Measurements from ENCODE around the gene RAB41.
A peak's percentile ranks its signal among the peaks of the same experiment; 100 is the strongest.
"Not testable (repeated sequence)": the region's sequence is repeated elsewhere in the genome, so short reads cannot be mapped to it uniquely, and the experiment has no call there.

RAB41 gene

DNA sequence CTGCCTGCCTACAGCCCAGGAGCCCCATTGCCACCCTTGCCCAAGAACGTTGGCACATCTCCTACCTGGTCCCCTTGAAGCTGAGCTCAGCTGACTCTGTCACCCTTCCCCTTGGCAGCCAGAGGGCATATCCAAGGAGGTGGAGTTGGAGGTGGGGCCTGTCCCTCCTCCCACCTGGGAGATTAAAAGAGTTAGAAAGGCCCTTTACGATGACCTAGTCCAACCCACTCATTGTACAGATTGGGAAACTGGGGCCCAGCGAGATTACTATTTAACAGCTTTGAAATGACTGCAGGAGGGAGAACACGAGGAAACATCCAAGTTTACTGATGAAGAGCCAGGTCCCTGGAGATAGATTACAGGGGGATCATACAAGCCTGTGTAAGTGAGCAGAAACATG lies 21.9 kb upstream of the RAB41 start, which contains the start of gene P2RY4:
Gene P2RY4, minus strand, starts transcription at position 101 of the 400 bp plus-strand sequence. CDS start 580 bp downstream, outside the sequence.
- TF ChIP-seq CTCF (IDR thresholded peaks at IDR 0.05; ENCODE audit: extremely low read depth, insufficient read depth, missing control alignments), result no peak
- in situ Hi-C loops (cut with MboI; ENCODE audit: low pct_unique_long_range_greater_than_20kb, low sequenced_read_pairs, unreplicated experiment), result no loop called here
- no peak for DNase-seq (ENCODE audit: low spot score)

GRCh38 chrX:70262952-70263567 lies 18.9 kb upstream of the RAB41 start:
- in situ Hi-C loops (cut with MboI; ENCODE audit: low pct_unique_long_range_greater_than_20kb, low sequenced_read_pairs, unreplicated experiment), result no loop called here
- peak; percentile 47 for DNase-seq (ENCODE audit: low spot score)
- peak; percentile 61 for TF ChIP-seq CTCF (IDR thresholded peaks at IDR 0.05; ENCODE audit: extremely low read depth, insufficient read depth, missing control alignments)

- DNase-seq (ENCODE audit: low spot score), result no peak
- no peak for TF ChIP-seq CTCF (IDR thresholded peaks at IDR 0.05; ENCODE audit: extremely low read depth, insufficient read depth, missing control alignments)
- in situ Hi-C loops (cut with MboI; ENCODE audit: low pct_unique_long_range_greater_than_20kb, low sequenced_read_pairs, unreplicated experiment), result no loop called here
Measured at GRCh38 chrX:70264784-70265183, 17.2 kb upstream of the RAB41 start.

- in situ Hi-C loops (cut with MboI; ENCODE audit: low pct_unique_long_range_greater_than_20kb, low sequenced_read_pairs, unreplicated experiment), result no loop called here
- TF ChIP-seq CTCF (IDR thresholded peaks at IDR 0.05; ENCODE audit: extremely low read depth, insufficient read depth, missing control alignments), result no peak
- no peak for DNase-seq (ENCODE audit: low spot score)
Measured at GRCh38 chrX:70268034-70268433, 13.9 kb upstream of the RAB41 start, which contains the start of gene ARR3. ARR3 (plus strand) TSS chrX:70268334; CDS start chrX:70269386, 1,052 bp downstream.

DNA sequence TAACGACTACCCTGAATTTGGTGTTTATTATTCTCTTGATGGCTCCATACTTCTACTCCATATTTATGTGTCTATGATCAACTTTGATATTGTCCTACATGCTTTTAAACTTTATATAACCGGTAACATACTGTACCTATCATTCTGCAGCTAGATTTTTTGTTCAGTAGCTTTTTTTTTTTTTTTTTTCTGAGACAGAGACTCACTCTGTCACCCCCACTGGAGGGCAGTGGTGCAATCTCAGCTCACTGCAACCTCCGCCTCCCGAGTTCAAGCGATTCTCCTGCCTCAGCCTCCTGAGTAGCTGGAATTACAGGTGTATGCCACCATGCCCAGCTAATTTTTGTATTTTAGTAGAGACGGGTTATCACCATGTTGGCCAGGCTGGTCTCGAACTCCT lies 7.9 kb upstream of the RAB41 start:
- in situ Hi-C loops (cut with MboI; ENCODE audit: low pct_unique_long_range_greater_than_20kb, low sequenced_read_pairs, unreplicated experiment), result not testable (repeated sequence)

DNA sequence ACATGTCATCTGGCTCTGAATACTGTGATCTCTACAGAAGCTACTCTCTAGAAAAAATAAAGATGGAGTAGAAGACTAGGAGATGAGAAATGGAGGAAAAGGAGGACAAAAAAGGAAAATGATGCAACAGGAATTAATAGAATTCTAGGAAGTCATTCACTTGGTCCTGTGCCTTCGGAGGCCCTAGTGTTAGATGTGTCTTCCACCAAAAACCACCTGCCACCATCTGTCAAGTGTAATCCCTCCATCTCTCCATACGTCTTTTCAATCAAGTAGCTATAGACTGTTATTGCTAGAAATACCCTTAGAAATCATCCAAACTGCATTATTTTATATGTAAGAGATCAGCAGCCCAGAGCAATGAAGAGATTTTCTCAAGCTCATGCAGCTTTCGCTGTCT lies 2.9 kb upstream of the RAB41 start:
- in situ Hi-C loops (cut with MboI; ENCODE audit: low pct_unique_long_range_greater_than_20kb, low sequenced_read_pairs, unreplicated experiment), result no loop called here

More for the DNA sequence above, 7.9 kb upstream of the RAB41 start:
- DNase-seq (ENCODE audit: low spot score), result not testable (repeated sequence)

More for the DNA sequence above, 2.9 kb upstream of the RAB41 start:
- TF ChIP-seq CTCF (IDR thresholded peaks at IDR 0.05; ENCODE audit: extremely low read depth, insufficient read depth, missing control alignments), result no peak
- no peak for DNase-seq (ENCODE audit: low spot score)

Data from GM13977 (cell line).